ENCODE results near the gene TNNC1. TPM values are rescaled to one million over a fixed set of nuclear protein-coding genes. Genes with fewer than 3 reads are reported as not detected.

The TNNC1 gene
- total and polyA plus RNA-seq, 2 of the 13 experiments (the other 11 are each of a cell fraction or from before 2014, with no cell fraction given), result 11.8 to 36.4 TPM

- no peak for TF ChIP-seq ZNF333 (CRISPR knock-in tag; IDR thresholded peaks at IDR 0.05; ENCODE audit: borderline replicate concordance)
- no peak for TF ChIP-seq IKZF4 (CRISPR knock-in tag; IDR thresholded peaks at IDR 0.05; ENCODE audit: borderline replicate concordance, low read depth, not compliant biosample characterization)
- no peak for TF ChIP-seq ZNF256 (CRISPR knock-in tag; conservative IDR thresholded peaks at IDR 0.05)
- TF ChIP-seq NR2F6 (IDR thresholded peaks at IDR 0.05), result no peak
- no peak for TF ChIP-seq NR2F6 (CRISPR knock-in tag; IDR thresholded peaks at IDR 0.05)
- TF ChIP-seq ATF3 (CRISPR knock-in tag; IDR thresholded peaks at IDR 0.05), result no peak
- no peak for TF ChIP-seq PHF8 (CRISPR knock-in tag; IDR thresholded peaks at IDR 0.05)
- no peak for TF ChIP-seq ZBTB1 (CRISPR knock-in tag; IDR thresholded peaks at IDR 0.05; ENCODE audit: borderline replicate concordance)
These were observed 21.1 kb downstream of the TNNC1 start (continued) for GRCh38 chr3:52432691-52433141.

- H4K20me1 ChIP-seq (ENCODE audit: insufficient read depth, low read length), result no peaks in the 10 kb centered on the region
- H2AFZ ChIP-seq (ENCODE audit: low read length), result no peak overlapping the region
- FAIRE-seq (no peak), DNase-seq (ENCODE audit: low spot score) (no peak), ATAC-seq (no peak)
- WGBS (ENCODE audit: low lambda C conversion rate), result 90% methylated on average over 5 of the region's 6 CpGs
- H3K4me1 ChIP-seq (ENCODE audit: insufficient read depth, low read length), result peaks cover 66% of the 10 kb centered on the region
- no peak overlapping the region for H3K27ac ChIP-seq (ENCODE audit: extremely low read length, insufficient read depth, low read length)
- H3K9ac ChIP-seq (ENCODE audit: insufficient read depth, low read depth, low read length), result no peak overlapping the region
- no peaks in the 10 kb centered on the region for H3K27me3 ChIP-seq (ENCODE audit: control insufficient read depth in 1 of 2, insufficient read depth in 2 of 2, low read length in 2 of 2)
- ChIA-PET POLR2A (interaction anchor here (1.0 to 1.4 kb wide), 3 partner anchors 11 to 142 kb away, joined by 3 to 4 read pairs (median 4); no protein-coding TSS in a partner anchor), CTCF (ENCODE audit: low intra/inter-chr PET ratio, low total read pairs) (no interaction called here)
- no peaks in the 10 kb centered on the region for H3K36me3 ChIP-seq (replicated peaks in 1 of 2; ENCODE audit: control insufficient read depth in 1 of 2, insufficient read depth in 2 of 2, low read length in 2 of 2)
- no peaks in the 10 kb centered on the region for H3K9me3 ChIP-seq (ENCODE audit: low read length)
- in situ Hi-C loops (cut with HindIII; ENCODE audit: extremely low pct_ligation_motif_present, low pct_unique_long_range_greater_than_20kb) (no loop called here), intact Hi-C loops (cut with micrococcal nuclease; ENCODE audit: unreplicated experiment) (no loop called here)
- no peaks in the 10 kb centered on the region for H3K79me2 ChIP-seq (ENCODE audit: insufficient read depth, low read length)
- BruUV-seq (replicated peaks), result no TSS peak
- no peak overlapping the region for H3K4me2 ChIP-seq (ENCODE audit: low read depth, low read length)
- no peak overlapping the region for H3K4me3 ChIP-seq (replicated peaks in 1 of 3; ENCODE audit: insufficient read depth in 1 of 3, low read depth in 2 of 3, low read length in 3 of 3)
- TF ChIP-seq HIC2 (CRISPR knock-in tag; IDR thresholded peaks at IDR 0.05; ENCODE audit: low read depth) (no peak), TARDBP (CRISPR knock-in tag; IDR thresholded peaks at IDR 0.05) (no peak), ZBTB40 (IDR thresholded peaks at IDR 0.05) (no peak), ZBTB40 (CRISPR knock-in tag; IDR thresholded peaks at IDR 0.05) (no peak)
These were observed 21.6 kb downstream of the TNNC1 start for GRCh38 chr3:52432225-52432624.

Data from HepG2 (cell line).